Keratinocyte (primary cell): ENCODE results near the gene FAT1.

Source experiments
- EZH2 ChIP-seq: IDR thresholded peaks from one replicate; pipeline ENCODE4 v1.6.1; 2012; ENCODE audit warnings: inconsistent platforms, mild to moderate bottlenecking, low read length, moderate library complexity
- TF ChIP-seq, protein P1 (sequence below), 3 experiments: IDR thresholded peaks in 1 of 3; conservative IDR thresholded peaks in 1 of 3; optimal IDR thresholded peaks in 1 of 3; 2 replicates in 2 of 3; 3 replicates in 1 of 3; pipeline versions ENCODE3 to v1.5.1; 2011; ENCODE audit warnings: low read length in 3 of 3, mild to moderate bottlenecking in 3 of 3, moderate library complexity in 2 of 3, control low read depth in 1 of 3, inconsistent platforms in 1 of 3; ENCODE audit not compliant: insufficient read depth in 2 of 3; ENCODE audit errors: extremely low read depth in 1 of 3

DNA sequence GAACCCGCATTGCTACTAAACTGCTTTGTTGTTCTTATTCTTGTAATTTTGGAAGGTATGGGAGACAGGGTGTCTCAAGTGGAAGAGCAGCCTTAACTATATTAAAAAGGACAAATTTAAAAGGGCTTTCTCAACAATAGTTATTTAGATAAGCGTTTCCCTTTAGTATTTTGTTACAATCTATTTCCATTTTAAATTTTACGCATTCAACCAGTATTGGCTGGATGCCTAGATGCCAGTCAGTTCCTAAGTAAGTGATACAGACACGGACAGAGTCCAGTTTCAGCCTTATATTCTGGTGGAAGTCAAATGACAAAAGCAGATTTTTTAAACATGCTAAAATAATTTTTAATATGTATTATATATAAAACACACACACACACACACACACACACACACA lies 28.3 kb downstream of the FAT1 start:
- TF ChIP-seq, protein P1, sequence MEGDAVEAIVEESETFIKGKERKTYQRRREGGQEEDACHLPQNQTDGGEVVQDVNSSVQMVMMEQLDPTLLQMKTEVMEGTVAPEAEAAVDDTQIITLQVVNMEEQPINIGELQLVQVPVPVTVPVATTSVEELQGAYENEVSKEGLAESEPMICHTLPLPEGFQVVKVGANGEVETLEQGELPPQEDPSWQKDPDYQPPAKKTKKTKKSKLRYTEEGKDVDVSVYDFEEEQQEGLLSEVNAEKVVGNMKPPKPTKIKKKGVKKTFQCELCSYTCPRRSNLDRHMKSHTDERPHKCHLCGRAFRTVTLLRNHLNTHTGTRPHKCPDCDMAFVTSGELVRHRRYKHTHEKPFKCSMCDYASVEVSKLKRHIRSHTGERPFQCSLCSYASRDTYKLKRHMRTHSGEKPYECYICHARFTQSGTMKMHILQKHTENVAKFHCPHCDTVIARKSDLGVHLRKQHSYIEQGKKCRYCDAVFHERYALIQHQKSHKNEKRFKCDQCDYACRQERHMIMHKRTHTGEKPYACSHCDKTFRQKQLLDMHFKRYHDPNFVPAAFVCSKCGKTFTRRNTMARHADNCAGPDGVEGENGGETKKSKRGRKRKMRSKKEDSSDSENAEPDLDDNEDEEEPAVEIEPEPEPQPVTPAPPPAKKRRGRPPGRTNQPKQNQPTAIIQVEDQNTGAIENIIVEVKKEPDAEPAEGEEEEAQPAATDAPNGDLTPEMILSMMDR (optimal IDR thresholded peaks at IDR 0.05 in 1 of 3, IDR thresholded peaks at IDR 0.05 in 1 of 3, conservative IDR thresholded peaks at IDR 0.05 in 1 of 3; ENCODE audit: extremely low read depth in 1 of 3, insufficient read depth in 2 of 3, low read length in 3 of 3): no peak
- TF ChIP-seq EZH2: no peak
